Osteoblast (primary cell): Measurements from ENCODE around the gene TNS3. TPM values are rescaled to one million over a fixed set of nuclear protein-coding genes. Genes with fewer than 3 reads are reported as not detected.
"Not testable (repeated sequence)": the region's sequence is repeated elsewhere in the genome, so short reads cannot be mapped to it uniquely, and the experiment has no call there.

Experiments
- DNase-seq: peaks from one replicate; pipeline ENCODE4 v3.0.0; 2011; ENCODE audit warnings: low spot score, mixed read lengths; ENCODE audit not compliant: insufficient read length; ENCODE audit errors: missing footprints
- H2AFZ ChIP-seq: 2 replicates; pipeline ENCODE4 v1.6.0; 2011; ENCODE audit warnings: mild to moderate bottlenecking, low read length
- H3K27ac ChIP-seq: 2 replicates; pipeline ENCODE4 v1.5.1; 2011; ENCODE audit warnings: mild to moderate bottlenecking, low read depth, low read length, moderate library complexity
- H3K27me3 ChIP-seq: 2 replicates; pipeline ENCODE4 v1.6.0; 2012; ENCODE audit warnings: mild to moderate bottlenecking, control low read depth, inconsistent platforms, low read length, moderate library complexity; ENCODE audit not compliant: insufficient read depth
- H3K36me3 ChIP-seq: 2 replicates; pipeline ENCODE4 v1.5.1; 2011; ENCODE audit warnings: mild to moderate bottlenecking, low read length, control low read depth, moderate library complexity; ENCODE audit not compliant: insufficient read depth
- H3K4me1 ChIP-seq: 2 replicates; pipeline ENCODE4 v1.5.1; 2011; ENCODE audit warnings: mild to moderate bottlenecking, low read length, control low read depth, moderate library complexity; ENCODE audit not compliant: insufficient read depth
- H3K4me2 ChIP-seq: 2 replicates; pipeline ENCODE4 v1.6.0; 2011; ENCODE audit warnings: mild to moderate bottlenecking, low read length; ENCODE audit not compliant: insufficient read depth
- H3K4me3 ChIP-seq: fragments of 200-600 bp; sonication (generic); 3 replicates; pipeline ENCODE4 v1.5.1; 2012; ENCODE audit warnings: mild to moderate bottlenecking, low read length, inconsistent platforms; ENCODE audit not compliant: insufficient read depth
- H3K79me2 ChIP-seq: 2 replicates; pipeline ENCODE4 v1.6.0; 2012; ENCODE audit warnings: mild to moderate bottlenecking, low read length, control low read depth, inconsistent platforms; ENCODE audit not compliant: insufficient read depth
- H3K9me3 ChIP-seq: 2 replicates; pipeline ENCODE4 v1.5.1; 2011; ENCODE audit warnings: low read depth, low read length, control low read depth
- H4K20me1 ChIP-seq: 2 replicates; pipeline ENCODE4 v1.6.0; 2012; ENCODE audit warnings: mild to moderate bottlenecking, low read length, control low read depth; ENCODE audit not compliant: insufficient read depth
- CTCF ChIP-seq: IDR thresholded peaks from 2 replicates; pipeline ENCODE4 v1.5.1; 2011; ENCODE audit warnings: mild to moderate bottlenecking, low read depth, low read length, moderate library complexity; ENCODE audit errors: extremely low read depth
- total RNA-seq: library from RNA; depleted of rRNA; stranded (reverse); fragments of >200 nt; gene quantifications from 2 replicates; pipeline ENCODE4 v1.2.3, GENCODE V29; 2012

TNS3 gene
- total RNA-seq, 1 donor = 67.3 TPM

GRCh38 chr7:47614450-47614849 lies 32.5 kb upstream of the TNS3 start:
- no peaks in the 10 kb centered on the region for H3K79me2 ChIP-seq

GRCh38 chr7:47611045-47611511 lies 29.2 kb upstream of the TNS3 start:
- Histone ChIP-seq H3K79me2 (no peaks in the 10 kb centered on the region), H3K4me3 (no peak overlapping the region), H2AFZ (peak overlapping the region; percentile 20), H3K27me3 (no peaks in the 10 kb centered on the region), H3K4me2 (peak overlapping the region; percentile 50), H4K20me1 (no peaks in the 10 kb centered on the region), H3K4me1 (peaks cover 20% of the 10 kb centered on the region), H3K9me3 (no peaks in the 10 kb centered on the region), H3K27ac (peak overlapping the region; percentile 96), H3K36me3 (no peaks in the 10 kb centered on the region)
- no peak for TF ChIP-seq CTCF
- no peak for DNase-seq

More at GRCh38 chr7:47614450-47614849, 32.5 kb upstream of the TNS3 start:
- Histone ChIP-seq H3K27ac (no peak overlapping the region), H4K20me1 (no peaks in the 10 kb centered on the region), H3K36me3 (no peaks in the 10 kb centered on the region), H2AFZ (no peak overlapping the region), H3K9me3 (no peaks in the 10 kb centered on the region), H3K4me3 (no peak overlapping the region), H3K27me3 (no peaks in the 10 kb centered on the region), H3K4me2 (no peak overlapping the region), H3K4me1 (peaks cover 20% of the 10 kb centered on the region)
- no peak for TF ChIP-seq CTCF
- DNase-seq = peak; percentile 58

- no peaks in the 10 kb centered on the region for H3K36me3 ChIP-seq
- H3K4me2 ChIP-seq = peak overlapping the region; percentile 50
- TF ChIP-seq CTCF = no peak
- H3K9me3 ChIP-seq = no peaks in the 10 kb centered on the region
- no peaks in the 10 kb centered on the region for H3K79me2 ChIP-seq
- peaks cover 24% of the 10 kb centered on the region for H3K4me1 ChIP-seq
- peak overlapping the region; percentile 6 for H2AFZ ChIP-seq
- no peaks in the 10 kb centered on the region for H4K20me1 ChIP-seq
- H3K27ac ChIP-seq = peak overlapping the region; percentile 96
- H3K27me3 ChIP-seq = no peaks in the 10 kb centered on the region
- no peak overlapping the region for H3K4me3 ChIP-seq
- DNase-seq = no peak
Measured at GRCh38 chr7:47610506-47611044, 28.7 kb upstream of the TNS3 start.

GRCh38 chr7:47609803-47610452 lies 28.0 kb upstream of the TNS3 start:
- H3K9me3 ChIP-seq = no peaks in the 10 kb centered on the region
- H4K20me1 ChIP-seq = no peaks in the 10 kb centered on the region
- peak overlapping the region; percentile 50 for H3K4me2 ChIP-seq
- no peak for TF ChIP-seq CTCF
- H2AFZ ChIP-seq = peak overlapping the region; percentile 6
- no peaks in the 10 kb centered on the region for H3K79me2 ChIP-seq
- no peaks in the 10 kb centered on the region for H3K27me3 ChIP-seq
- H3K4me1 ChIP-seq = peaks cover 30% of the 10 kb centered on the region
- H3K27ac ChIP-seq = peak overlapping the region; percentile 96
- no peak overlapping the region for H3K4me3 ChIP-seq
- DNase-seq = no peak
- no peaks in the 10 kb centered on the region for H3K36me3 ChIP-seq

GRCh38 chr7:47606593-47607046 lies 24.7 kb upstream of the TNS3 start:
- H3K27ac ChIP-seq, H2AFZ ChIP-seq, H3K9me3 ChIP-seq, H3K4me3 ChIP-seq, H4K20me1 ChIP-seq, H3K4me2 ChIP-seq, H3K36me3 ChIP-seq, DNase-seq, H3K79me2 ChIP-seq, H3K27me3 ChIP-seq: not testable (repeated sequence)
- H3K4me1 ChIP-seq = peaks cover 49% of the 10 kb centered on the region
